A673 (cell line): ENCODE measurements around the gene DLK1. TPM values are rescaled to one million over a fixed set of nuclear protein-coding genes. Genes with fewer than 3 reads are reported as not detected.

Experiments used
- BruUV-seq: library from RNA; stranded (reverse); fragments of 400-500 nt; replicated peaks from 2 replicates; lab custom pipeline; 2021; lab: Mats Ljungman, UMichigan
- CTCF ChIA-PET: fragments of 300-600 bp; sonication (Branson Sonifier 250); formaldehyde crosslinking; loops from one replicate; lab custom pipeline; 2022; ENCODE audit warnings: antibody characterized with exemption; lab: Charles Lee
- POLR2A ChIA-PET: fragments of 300-600 bp; sonication (Branson Sonifier 250); formaldehyde crosslinking; loops from one replicate; lab custom pipeline; 2022; ENCODE audit warnings: antibody characterized with exemption; ENCODE audit not compliant: low non-redundant PET; lab: Charles Lee
- DNase-seq: peaks from one replicate; pipeline ENCODE4 v3.0.0-alpha.2; 2015; ENCODE audit warnings: low spot score
- H3K27ac ChIP-seq: fragments of 200-600 bp; sonication (generic); 2 replicates; pipeline ENCODE4 v1.5.1; 2016; ENCODE audit warnings: mixed run types, low read depth, mild to moderate bottlenecking, mixed read lengths, antibody characterized with exemption, low read length; ENCODE audit not compliant: poor library complexity, severe bottlenecking
- H3K27me3 ChIP-seq: fragments of 200-600 bp; sonication (generic); replicated peaks from 2 replicates; pipeline ENCODE4 v1.6.1; 2017; ENCODE audit warnings: mixed run types, low read depth, mild to moderate bottlenecking, mixed read lengths, antibody characterized with exemption, low read length; ENCODE audit not compliant: insufficient read depth, poor library complexity
- H3K36me3 ChIP-seq: fragments of 200-600 bp; sonication (generic); 2 replicates; pipeline ENCODE4 v1.6.1; 2016; ENCODE audit warnings: mixed run types, mild to moderate bottlenecking, mixed read lengths, antibody characterized with exemption, low read length; ENCODE audit not compliant: insufficient read depth, poor library complexity, severe bottlenecking
- H3K4me1 ChIP-seq: fragments of 200-600 bp; sonication (generic); 2 replicates; pipeline ENCODE4 v1.6.1; 2017; ENCODE audit warnings: mixed run types, mild to moderate bottlenecking, mixed read lengths, antibody characterized with exemption, low read length; ENCODE audit not compliant: insufficient read depth, poor library complexity, severe bottlenecking
- H3K4me3 ChIP-seq: fragments of 200-600 bp; sonication (generic); 2 replicates; pipeline ENCODE4 v1.5.1; 2016; ENCODE audit warnings: low read depth, mixed run types, mild to moderate bottlenecking, mixed read lengths, low read length; ENCODE audit not compliant: poor library complexity, severe bottlenecking
- H3K9me3 ChIP-seq: fragments of 200-600 bp; sonication (generic); 2 replicates; pipeline ENCODE4 v1.6.1; 2016; ENCODE audit warnings: mixed run types, low read depth, mild to moderate bottlenecking, mixed read lengths, antibody characterized with exemption, low read length; ENCODE audit not compliant: poor library complexity, severe bottlenecking
- EZH2 ChIP-seq: fragments of 200-600 bp; sonication (generic); IDR thresholded peaks from 2 replicates; pipeline ENCODE4 v1.6.1; 2017; ENCODE audit warnings: borderline replicate concordance, low read depth, mild to moderate bottlenecking, mixed read lengths, antibody characterized with exemption, low read length; ENCODE audit not compliant: poor library complexity, severe bottlenecking
- intact Hi-C: fragments of 100-400 bp; cut with micrococcal nuclease; formaldehyde crosslinking; loops from one replicate; pipeline ENCODE4 v1.10.0; 2022; ENCODE audit not compliant: unreplicated experiment
- total RNA-seq: library from RNA; stranded (reverse); gene quantifications from 2 replicates; pipeline ENCODE4 v1.2.3, GENCODE V29; 2021
- TF ChIP-seq, protein P1 (sequence below): fragments of 300-800, 200-600 bp; sonication (generic); conservative IDR thresholded peaks from 2 replicates; pipeline ENCODE4 v1.5.1; 2017; ENCODE audit warnings: low read depth, mild to moderate bottlenecking, antibody characterized with exemption, low read length, moderate library complexity, mixed read lengths

The DLK1 gene
- total RNA-seq, 1 experiment from 2014 or later: not detected

DNA sequence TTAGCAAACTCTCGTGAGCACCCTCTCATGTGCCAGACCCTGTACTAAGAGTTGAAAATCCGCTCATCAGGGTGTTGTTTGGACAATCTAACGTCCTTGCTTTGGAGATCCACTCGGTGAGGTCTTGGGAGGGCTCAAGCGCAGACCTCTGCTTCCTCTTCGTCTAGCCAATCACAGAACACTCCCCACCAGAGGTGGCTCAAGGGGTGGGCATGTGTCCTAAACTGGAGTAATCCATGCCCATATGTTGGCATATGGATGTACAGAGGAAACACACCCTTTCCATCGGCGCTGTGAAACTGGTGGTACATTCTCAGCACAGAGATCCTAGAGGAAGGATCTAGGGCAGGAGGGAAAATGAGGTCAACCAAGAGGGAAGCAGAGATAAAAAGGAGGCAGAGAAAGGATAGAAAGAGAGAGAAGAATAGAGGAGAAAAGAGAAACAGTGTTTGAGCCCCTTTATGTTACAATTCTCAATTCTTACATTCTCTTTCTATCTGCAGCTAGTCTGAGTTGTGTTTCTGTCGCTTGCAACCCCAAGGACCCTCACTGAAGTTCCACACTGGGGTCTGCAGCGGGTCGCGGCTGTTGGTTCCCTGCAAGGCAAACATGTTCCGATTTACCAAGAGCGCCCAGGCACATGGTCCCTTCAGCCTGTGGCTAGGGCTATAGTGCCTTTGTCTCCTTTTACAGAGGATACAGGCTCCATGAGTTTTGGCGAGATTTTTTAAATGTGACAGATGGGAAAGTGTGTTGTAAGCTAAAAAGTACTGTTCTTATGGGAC is 40.5 kb downstream of the DLK1 start:
- BruUV-seq: no TSS peak
- H3K4me1 ChIP-seq: peaks cover 3% of the 10 kb centered on the region
- POLR2A ChIA-PET: no interaction called here
- intact Hi-C loops: no loop called here
- TF ChIP-seq, protein P1, sequence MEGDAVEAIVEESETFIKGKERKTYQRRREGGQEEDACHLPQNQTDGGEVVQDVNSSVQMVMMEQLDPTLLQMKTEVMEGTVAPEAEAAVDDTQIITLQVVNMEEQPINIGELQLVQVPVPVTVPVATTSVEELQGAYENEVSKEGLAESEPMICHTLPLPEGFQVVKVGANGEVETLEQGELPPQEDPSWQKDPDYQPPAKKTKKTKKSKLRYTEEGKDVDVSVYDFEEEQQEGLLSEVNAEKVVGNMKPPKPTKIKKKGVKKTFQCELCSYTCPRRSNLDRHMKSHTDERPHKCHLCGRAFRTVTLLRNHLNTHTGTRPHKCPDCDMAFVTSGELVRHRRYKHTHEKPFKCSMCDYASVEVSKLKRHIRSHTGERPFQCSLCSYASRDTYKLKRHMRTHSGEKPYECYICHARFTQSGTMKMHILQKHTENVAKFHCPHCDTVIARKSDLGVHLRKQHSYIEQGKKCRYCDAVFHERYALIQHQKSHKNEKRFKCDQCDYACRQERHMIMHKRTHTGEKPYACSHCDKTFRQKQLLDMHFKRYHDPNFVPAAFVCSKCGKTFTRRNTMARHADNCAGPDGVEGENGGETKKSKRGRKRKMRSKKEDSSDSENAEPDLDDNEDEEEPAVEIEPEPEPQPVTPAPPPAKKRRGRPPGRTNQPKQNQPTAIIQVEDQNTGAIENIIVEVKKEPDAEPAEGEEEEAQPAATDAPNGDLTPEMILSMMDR: no peak
- TF ChIP-seq EZH2: no peak
- H3K36me3 ChIP-seq: no peaks in the 10 kb centered on the region
- DNase-seq: no peak
- no peaks in the 10 kb centered on the region for H3K27me3 ChIP-seq
- H3K9me3 ChIP-seq: no peaks in the 10 kb centered on the region
- no peak overlapping the region for H3K4me3 ChIP-seq
- H3K27ac ChIP-seq: no peak overlapping the region
- CTCF ChIA-PET: no interaction called here

DNA sequence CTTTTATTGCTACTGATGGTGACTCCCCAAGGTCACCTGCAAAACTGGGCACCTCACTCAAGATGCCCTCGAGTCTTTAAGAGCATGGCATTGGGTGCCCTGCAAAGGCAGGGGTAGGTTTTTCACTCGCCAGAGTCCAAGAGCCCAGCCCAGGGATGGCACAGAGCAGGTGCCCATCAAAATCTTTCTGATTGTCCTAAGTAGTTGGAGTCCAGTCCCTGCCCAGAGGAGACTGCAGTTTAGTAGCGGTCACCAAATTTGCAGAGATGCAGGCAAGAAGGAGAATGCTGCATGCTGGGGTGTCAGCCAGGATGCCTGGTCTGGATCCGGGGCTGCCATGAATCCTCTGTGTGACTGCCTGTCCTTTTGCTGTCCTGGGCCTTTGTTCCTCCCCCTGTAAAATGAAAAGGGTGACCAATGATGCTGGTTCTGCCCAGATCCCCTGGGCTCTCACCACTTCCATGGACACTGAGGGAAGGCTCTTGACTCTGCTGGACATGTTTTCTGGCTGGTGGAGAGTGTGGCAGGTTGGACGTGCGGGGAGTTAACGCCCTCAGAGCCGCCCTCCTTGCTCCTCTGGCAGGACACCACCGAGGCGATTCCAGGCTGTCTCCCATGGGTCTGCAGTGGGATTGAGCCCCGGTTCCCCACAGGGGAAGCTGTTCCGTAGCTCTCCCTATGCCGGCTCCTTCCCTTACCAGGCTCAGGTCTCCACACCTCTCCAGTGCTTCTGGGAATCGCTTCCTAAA is 41.3 kb downstream of the DLK1 start:
- ChIA-PET CTCF (no interaction called here), POLR2A (no interaction called here)
- H3K9me3 ChIP-seq: no peaks in the 10 kb centered on the region
- no peak overlapping the region for H3K4me3 ChIP-seq
- H3K4me1 ChIP-seq: no peaks in the 10 kb centered on the region
- BruUV-seq: no TSS peak
- no peaks in the 10 kb centered on the region for H3K27me3 ChIP-seq
- intact Hi-C loops: no loop called here
- no peaks in the 10 kb centered on the region for H3K36me3 ChIP-seq
- no peak for DNase-seq
- TF ChIP-seq EZH2: no peak
- TF ChIP-seq, protein P1: no peak
- no peak overlapping the region for H3K27ac ChIP-seq

DNA sequence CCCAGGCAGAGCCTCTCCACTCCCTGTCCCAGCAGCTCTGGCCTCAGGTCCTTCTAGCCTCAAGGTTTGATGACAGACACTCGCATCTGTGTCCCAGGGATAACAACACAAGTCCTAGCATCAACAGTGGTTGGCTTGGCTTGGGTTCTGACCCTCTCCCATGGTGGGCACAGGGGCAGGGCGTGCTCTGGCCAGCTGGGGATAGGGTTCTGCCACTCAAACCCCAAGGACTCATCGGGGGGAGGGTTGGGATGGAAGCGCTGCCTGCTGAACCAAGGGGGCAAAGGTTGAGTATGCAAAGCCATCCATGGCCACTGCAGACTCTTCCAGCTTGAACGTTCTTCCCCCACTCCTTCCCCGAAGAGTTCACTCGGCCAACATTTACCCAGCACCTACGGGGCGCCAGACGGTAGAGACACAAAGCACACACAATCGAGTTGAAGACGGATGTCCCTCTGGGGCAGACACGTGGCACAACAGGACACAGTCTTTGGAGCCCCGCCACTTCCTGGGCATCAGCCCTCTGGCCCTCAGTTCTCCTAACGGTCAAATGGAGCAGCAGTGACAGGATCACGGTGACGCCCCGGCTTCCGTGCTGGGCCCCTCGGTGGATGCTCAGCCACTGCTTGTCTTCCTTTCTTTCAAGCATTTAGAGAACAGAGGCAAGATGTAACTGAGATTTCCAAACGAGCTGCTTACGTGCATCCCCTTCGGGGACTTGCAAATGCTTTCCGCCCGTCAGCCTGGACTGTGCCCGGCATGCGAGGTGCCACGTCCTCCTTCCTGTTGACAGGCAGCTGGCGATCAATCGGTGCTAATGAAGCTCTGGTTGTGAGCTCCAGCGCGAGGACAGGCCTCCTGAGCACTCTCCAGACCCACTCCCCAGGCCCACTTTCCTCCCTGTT is 42.6 kb downstream of the DLK1 start:
- Histone ChIP-seq H3K27ac (no peak overlapping the region), H3K27me3 (no peaks in the 10 kb centered on the region), H3K4me3 (no peak overlapping the region), H3K36me3 (no peaks in the 10 kb centered on the region), H3K4me1 (no peaks in the 10 kb centered on the region), H3K9me3 (no peaks in the 10 kb centered on the region)
- BruUV-seq: no TSS peak
- POLR2A ChIA-PET: no interaction called here
- no peak for TF ChIP-seq EZH2
- TF ChIP-seq, protein P1: no peak
- DNase-seq: no peak
- CTCF ChIA-PET: no interaction called here
- intact Hi-C loops: no loop called here
